ENCODE results near the gene STN1. TPM values are rescaled to one million over a fixed set of nuclear protein-coding genes. Genes with fewer than 3 reads are reported as not detected.

The STN1 gene
- polyA plus RNA-seq (2011; rRNA removed) (17.8 and 19.5 TPM in 2 replicates), polyA minus RNA-seq (2011; rRNA and poly(A)+ RNA removed) (6.0 and 6.3 TPM in 2 replicates)

GRCh38 chr10:103918053-103918846, at the start of gene STN1:
Gene STN1 (minus strand): TSS chr10:103918184. CDS start chr10:103917594, 590 bp downstream.
- TF ChIP-seq CTCF (IDR thresholded peaks at IDR 0.05; ENCODE audit: insufficient read depth, low read depth, low read length) = peak; percentile 24; the same call in 1 of the 2 replicates
- ChIA-PET POLR2A (interaction anchor here (0.7 kb wide), 1 partner anchor 152 kb away, joined by 3 read pairs; no protein-coding TSS in a partner anchor), CTCF (no interaction called here)
- Histone ChIP-seq H3K27me3 (ENCODE audit: control insufficient read depth, insufficient read depth, low read length) (no peaks in the 10 kb centered on the region), H3K36me3 (ENCODE audit: control insufficient read depth, insufficient read depth, low read length) (no peaks in the 10 kb centered on the region), H3K4me3 (ENCODE audit: low read depth, low read length) (peak within 1 kb of the TSS; percentile 75)
- peak; percentile 68 for DNase-seq (ENCODE audit: low read depth)

GRCh38 chr10:103967448-103968071, 49.6 kb upstream of the STN1 start:
- CTCF ChIA-PET = interaction anchor here (1.2 to 1.3 kb wide), 2 partner anchors 22 to 80 kb away, joined by 4 read pairs; no protein-coding TSS in a partner anchor
- Histone ChIP-seq H3K27me3 (ENCODE audit: control insufficient read depth, insufficient read depth, low read length) (no peaks in the 10 kb centered on the region), H3K4me3 (ENCODE audit: low read depth, low read length) (peak overlapping the region; percentile 60), H3K36me3 (ENCODE audit: control insufficient read depth, insufficient read depth, low read length) (no peaks in the 10 kb centered on the region)
- DNase-seq (ENCODE audit: low read depth) = no peak
- no peak for TF ChIP-seq CTCF (IDR thresholded peaks at IDR 0.05; ENCODE audit: insufficient read depth, low read depth, low read length)
- POLR2A ChIA-PET = no interaction called here

- H3K36me3 ChIP-seq (ENCODE audit: control insufficient read depth, insufficient read depth, low read length) = no peaks in the 10 kb centered on the region
- ChIA-PET CTCF (interaction anchor here (1.2 kb wide), 1 partner anchor 23 kb away, joined by 4 read pairs; no protein-coding TSS in a partner anchor), POLR2A (no interaction called here)
- DNase-seq (ENCODE audit: low read depth) = no peak
- H3K4me3 ChIP-seq (ENCODE audit: low read depth, low read length) = peak within 1 kb of the TSS; percentile 60
- H3K27me3 ChIP-seq (ENCODE audit: control insufficient read depth, insufficient read depth, low read length) = no peaks in the 10 kb centered on the region
- TF ChIP-seq CTCF (IDR thresholded peaks at IDR 0.05; ENCODE audit: insufficient read depth, low read depth, low read length) = no peak
Observed at GRCh38 chr10:103966671-103967447, 48.9 kb upstream of the STN1 start, which contains the start of gene SLK. Gene SLK (plus strand): TSS chr10:103967140. CDS start chr10:103967746, 606 bp downstream.

- ChIA-PET POLR2A (no interaction called here), CTCF (no interaction called here)
- Histone ChIP-seq H3K27me3 (ENCODE audit: control insufficient read depth, insufficient read depth, low read length) (0 out of 2 replicates have a peak, but pooled peaks cover 2% of the 10 kb centered on the region), H3K4me3 (ENCODE audit: low read depth, low read length) (no peak overlapping the region), H3K36me3 (ENCODE audit: control insufficient read depth, insufficient read depth, low read length) (no peaks in the 10 kb centered on the region)
- no peak for TF ChIP-seq CTCF (IDR thresholded peaks at IDR 0.05; ENCODE audit: insufficient read depth, low read depth, low read length)
- DNase-seq (ENCODE audit: low read depth) = no peak
Observed at GRCh38 chr10:103960103-103960502, 42.1 kb upstream of the STN1 start.
